Measurements from ENCODE around the gene LRRC75A. TPM values are rescaled to one million over a fixed set of nuclear protein-coding genes. Genes with fewer than 3 reads are reported as not detected.
A peak's percentile ranks its signal among the peaks of the same experiment; 100 is the strongest.

LRRC75A gene
- total and polyA plus RNA-seq, 2 of the 13 experiments (the other 11 are each of a cell fraction or from before 2014, with no cell fraction given) = 0.03 TPM; not detected in 1

DNA sequence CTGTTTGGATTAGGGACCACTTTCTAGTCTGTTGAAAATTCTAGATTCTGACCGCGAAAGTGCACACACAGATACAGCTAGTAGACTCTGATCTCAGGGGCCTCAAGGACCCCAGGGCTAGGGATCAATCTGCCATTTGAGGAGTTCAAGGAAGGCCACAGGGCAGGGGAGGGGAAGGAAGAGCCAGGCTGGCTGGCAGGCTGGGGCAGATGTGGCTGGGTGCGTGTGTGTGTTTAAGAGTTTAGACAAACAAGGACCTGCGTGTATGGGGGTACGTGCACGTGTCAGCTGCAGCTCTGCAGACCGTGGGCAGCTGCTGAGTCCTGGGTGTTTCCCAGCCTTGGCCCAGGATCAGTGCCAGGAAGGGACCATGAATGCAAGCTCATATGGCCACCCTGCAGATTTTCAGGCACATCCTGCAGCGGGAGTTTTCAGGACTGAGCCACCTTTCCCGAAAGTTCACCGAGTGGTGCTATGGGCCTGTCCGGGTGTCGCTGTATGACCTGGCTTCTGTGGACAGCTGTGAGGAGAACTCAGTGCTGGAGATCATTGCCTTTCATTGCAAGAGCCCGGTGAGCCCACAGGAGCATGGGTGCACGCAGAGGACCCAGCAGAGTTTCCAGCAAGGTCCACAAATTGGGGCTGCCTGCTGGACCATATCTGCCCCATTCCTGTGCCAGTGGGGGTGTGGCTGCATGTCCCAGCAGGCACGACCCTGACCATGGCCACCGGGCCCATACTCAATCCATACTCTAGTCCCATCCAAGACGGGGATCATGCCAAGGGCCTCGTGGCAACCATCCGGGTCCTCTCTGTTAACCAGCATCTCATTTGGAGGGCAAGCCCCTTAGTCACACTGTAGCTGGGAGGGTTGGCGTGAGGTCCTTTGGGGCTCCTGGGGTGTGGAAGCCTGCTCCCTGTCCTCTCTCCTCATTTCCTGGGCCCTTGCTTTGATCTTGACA, 66.0 kb downstream of the LRRC75A start (continued):
- TF ChIP-seq, protein P1, sequence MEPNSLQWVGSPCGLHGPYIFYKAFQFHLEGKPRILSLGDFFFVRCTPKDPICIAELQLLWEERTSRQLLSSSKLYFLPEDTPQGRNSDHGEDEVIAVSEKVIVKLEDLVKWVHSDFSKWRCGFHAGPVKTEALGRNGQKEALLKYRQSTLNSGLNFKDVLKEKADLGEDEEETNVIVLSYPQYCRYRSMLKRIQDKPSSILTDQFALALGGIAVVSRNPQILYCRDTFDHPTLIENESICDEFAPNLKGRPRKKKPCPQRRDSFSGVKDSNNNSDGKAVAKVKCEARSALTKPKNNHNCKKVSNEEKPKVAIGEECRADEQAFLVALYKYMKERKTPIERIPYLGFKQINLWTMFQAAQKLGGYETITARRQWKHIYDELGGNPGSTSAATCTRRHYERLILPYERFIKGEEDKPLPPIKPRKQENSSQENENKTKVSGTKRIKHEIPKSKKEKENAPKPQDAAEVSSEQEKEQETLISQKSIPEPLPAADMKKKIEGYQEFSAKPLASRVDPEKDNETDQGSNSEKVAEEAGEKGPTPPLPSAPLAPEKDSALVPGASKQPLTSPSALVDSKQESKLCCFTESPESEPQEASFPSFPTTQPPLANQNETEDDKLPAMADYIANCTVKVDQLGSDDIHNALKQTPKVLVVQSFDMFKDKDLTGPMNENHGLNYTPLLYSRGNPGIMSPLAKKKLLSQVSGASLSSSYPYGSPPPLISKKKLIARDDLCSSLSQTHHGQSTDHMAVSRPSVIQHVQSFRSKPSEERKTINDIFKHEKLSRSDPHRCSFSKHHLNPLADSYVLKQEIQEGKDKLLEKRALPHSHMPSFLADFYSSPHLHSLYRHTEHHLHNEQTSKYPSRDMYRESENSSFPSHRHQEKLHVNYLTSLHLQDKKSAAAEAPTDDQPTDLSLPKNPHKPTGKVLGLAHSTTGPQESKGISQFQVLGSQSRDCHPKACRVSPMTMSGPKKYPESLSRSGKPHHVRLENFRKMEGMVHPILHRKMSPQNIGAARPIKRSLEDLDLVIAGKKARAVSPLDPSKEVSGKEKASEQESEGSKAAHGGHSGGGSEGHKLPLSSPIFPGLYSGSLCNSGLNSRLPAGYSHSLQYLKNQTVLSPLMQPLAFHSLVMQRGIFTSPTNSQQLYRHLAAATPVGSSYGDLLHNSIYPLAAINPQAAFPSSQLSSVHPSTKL (CRISPR knock-in tag; IDR thresholded peaks at IDR 0.05) = peak; percentile 73
- TF ChIP-seq CREM (IDR thresholded peaks at IDR 0.05) (peak; percentile 33; the same call in 1 of the 2 replicates), CREM (CRISPR knock-in tag; IDR thresholded peaks at IDR 0.05) (no peak), GLI4 (CRISPR knock-in tag; IDR thresholded peaks at IDR 0.05; ENCODE audit: borderline replicate concordance) (no peak), SKI (IDR thresholded peaks at IDR 0.05; ENCODE audit: partially characterized antibody) (peak; percentile 30), AKAP8 (CRISPR knock-in tag; IDR thresholded peaks at IDR 0.05) (no peak), DPF2 (CRISPR knock-in tag; IDR thresholded peaks at IDR 0.05; ENCODE audit: borderline replicate concordance, low read depth) (no peak), BCL6 (CRISPR knock-in tag; IDR thresholded peaks at IDR 0.05) (peak; percentile 64), CHCHD3 (CRISPR knock-in tag; IDR thresholded peaks at IDR 0.05) (no peak), HMG20A (CRISPR knock-in tag; IDR thresholded peaks at IDR 0.05; ENCODE audit: borderline replicate concordance) (peak; percentile 58; the same call in 1 of the 2 replicates), POLR2G (IDR thresholded peaks at IDR 0.05; ENCODE audit: low read depth, low read length) (no peak), MTA1 (CRISPR knock-in tag; IDR thresholded peaks at IDR 0.05; ENCODE audit: borderline replicate concordance) (peak; percentile 86)
- TF ChIP-seq, protein P2, sequence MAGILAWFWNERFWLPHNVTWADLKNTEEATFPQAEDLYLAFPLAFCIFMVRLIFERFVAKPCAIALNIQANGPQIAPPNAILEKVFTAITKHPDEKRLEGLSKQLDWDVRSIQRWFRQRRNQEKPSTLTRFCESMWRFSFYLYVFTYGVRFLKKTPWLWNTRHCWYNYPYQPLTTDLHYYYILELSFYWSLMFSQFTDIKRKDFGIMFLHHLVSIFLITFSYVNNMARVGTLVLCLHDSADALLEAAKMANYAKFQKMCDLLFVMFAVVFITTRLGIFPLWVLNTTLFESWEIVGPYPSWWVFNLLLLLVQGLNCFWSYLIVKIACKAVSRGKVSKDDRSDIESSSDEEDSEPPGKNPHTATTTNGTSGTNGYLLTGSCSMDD (CRISPR knock-in tag; IDR thresholded peaks at IDR 0.05) = no peak
- TF ChIP-seq, protein P3, sequence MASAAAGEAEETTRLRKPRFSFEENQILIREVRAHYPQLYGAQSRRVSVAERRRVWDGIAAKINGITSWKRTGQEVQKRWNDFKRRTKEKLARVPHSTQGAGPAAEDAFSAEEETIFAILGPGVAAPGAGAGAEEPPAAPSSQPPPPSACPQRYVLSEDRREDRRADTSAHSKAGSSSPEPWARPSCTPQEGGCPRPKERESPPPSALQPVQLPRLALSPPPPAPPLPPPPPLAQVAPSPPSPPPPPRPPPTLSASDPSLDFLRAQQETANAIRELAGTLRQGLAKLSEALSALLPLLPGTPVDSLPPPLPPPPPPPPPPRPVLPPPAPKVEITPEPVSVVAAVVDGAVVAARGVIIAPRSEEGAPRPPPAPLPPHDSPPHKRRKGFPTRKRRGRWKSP (CRISPR knock-in tag; IDR thresholded peaks at IDR 0.05) = peak; percentile 23; the same call in 1 of the 2 replicates
- TF ChIP-seq, protein P4, sequence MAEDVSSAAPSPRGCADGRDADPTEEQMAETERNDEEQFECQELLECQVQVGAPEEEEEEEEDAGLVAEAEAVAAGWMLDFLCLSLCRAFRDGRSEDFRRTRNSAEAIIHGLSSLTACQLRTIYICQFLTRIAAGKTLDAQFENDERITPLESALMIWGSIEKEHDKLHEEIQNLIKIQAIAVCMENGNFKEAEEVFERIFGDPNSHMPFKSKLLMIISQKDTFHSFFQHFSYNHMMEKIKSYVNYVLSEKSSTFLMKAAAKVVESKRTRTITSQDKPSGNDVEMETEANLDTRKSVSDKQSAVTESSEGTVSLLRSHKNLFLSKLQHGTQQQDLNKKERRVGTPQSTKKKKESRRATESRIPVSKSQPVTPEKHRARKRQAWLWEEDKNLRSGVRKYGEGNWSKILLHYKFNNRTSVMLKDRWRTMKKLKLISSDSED (CRISPR knock-in tag; IDR thresholded peaks at IDR 0.05) = no peak
- TF ChIP-seq, protein P5, sequence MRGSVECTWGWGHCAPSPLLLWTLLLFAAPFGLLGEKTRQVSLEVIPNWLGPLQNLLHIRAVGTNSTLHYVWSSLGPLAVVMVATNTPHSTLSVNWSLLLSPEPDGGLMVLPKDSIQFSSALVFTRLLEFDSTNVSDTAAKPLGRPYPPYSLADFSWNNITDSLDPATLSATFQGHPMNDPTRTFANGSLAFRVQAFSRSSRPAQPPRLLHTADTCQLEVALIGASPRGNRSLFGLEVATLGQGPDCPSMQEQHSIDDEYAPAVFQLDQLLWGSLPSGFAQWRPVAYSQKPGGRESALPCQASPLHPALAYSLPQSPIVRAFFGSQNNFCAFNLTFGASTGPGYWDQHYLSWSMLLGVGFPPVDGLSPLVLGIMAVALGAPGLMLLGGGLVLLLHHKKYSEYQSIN (CRISPR knock-in tag; IDR thresholded peaks at IDR 0.05; ENCODE audit: borderline replicate concordance) = no peak
- TF ChIP-seq, protein P6, sequence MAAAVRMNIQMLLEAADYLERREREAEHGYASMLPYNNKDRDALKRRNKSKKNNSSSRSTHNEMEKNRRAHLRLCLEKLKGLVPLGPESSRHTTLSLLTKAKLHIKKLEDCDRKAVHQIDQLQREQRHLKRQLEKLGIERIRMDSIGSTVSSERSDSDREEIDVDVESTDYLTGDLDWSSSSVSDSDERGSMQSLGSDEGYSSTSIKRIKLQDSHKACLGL (CRISPR knock-in tag; IDR thresholded peaks at IDR 0.05) = peak; percentile 21; the same call in 1 of the 2 replicates
